Colonic mucosa (tissue), 4 donors: ENCODE measurements around the gene ZNF780B. TPM values are rescaled to one million over a fixed set of nuclear protein-coding genes. Genes with fewer than 3 reads are reported as not detected.

Experiments
- DNase-seq: peaks from one replicate; pipeline ENCODE4 v3.0.0-alpha.2; 2020
- H3K27ac ChIP-seq: fragments of 200-600 bp; one replicate; pipeline ENCODE4 v1.8.0; 2021
- H3K27me3 ChIP-seq: fragments of 200-600 bp; one replicate; pipeline ENCODE4 v1.8.0; 2021
- H3K36me3 ChIP-seq: fragments of 200-600 bp; one replicate; pipeline ENCODE4 v1.8.0; 2021
- H3K4me1 ChIP-seq: fragments of 200-600 bp; one replicate; pipeline ENCODE4 v1.8.0; 2021; ENCODE audit warnings: mild to moderate bottlenecking
- H3K4me3 ChIP-seq: fragments of 200-600 bp; one replicate; pipeline ENCODE4 v1.8.0; 2021
- H3K9ac ChIP-seq, 2 donors: one replicate each; pipeline ENCODE4 v1.7.0; 2013; ENCODE audit warnings: control low read depth in 2 of 2, low read depth in 2 of 2, low read length in 2 of 2
- H3K9me3 ChIP-seq: fragments of 200-600 bp; one replicate; pipeline ENCODE4 v1.8.0; 2021
- CTCF ChIP-seq: fragments of 200-600 bp; IDR thresholded peaks from one replicate; pipeline ENCODE4 v1.8.0; 2022; ENCODE audit warnings: antibody characterized with exemption, mild to moderate bottlenecking
- intact Hi-C: fragments of 100-400 bp; cut with DNase I; formaldehyde crosslinking; loops from one replicate; pipeline ENCODE4 v1.14.1; 2022
- total RNA-seq, 2 donors: library from RNA; stranded (reverse); fragmentation: NEBNext Ultra II Directional in 1 of 2; extraction: Animal tissue kit (Norgen Biotek cat#: 25700) in 1 of 2; gene quantifications; one replicate each; pipeline ENCODE4 v1.2.1, GENCODE V29; 2021
- donor health status: healthy.
- donor health status: DM: no; HTN: no; CAD: no.
- donor health status: DM: no; HTN: no; CAD: no.

ZNF780B gene
- total RNA-seq, 2 donors from 2014 or later, result 14.3 to 21.7 TPM

- intact Hi-C loops, result no loop called here
- no peaks in the 10 kb centered on the region for H3K36me3 ChIP-seq
- no peak overlapping the region for H3K27ac ChIP-seq
- no peak overlapping the region for H3K4me3 ChIP-seq
- no peak for TF ChIP-seq CTCF
- no peaks in the 10 kb centered on the region for H3K4me1 ChIP-seq
- peaks cover 11% of the 10 kb centered on the region for H3K9me3 ChIP-seq
- H3K9ac ChIP-seq, result no peak overlapping the region
- no peaks in the 10 kb centered on the region for H3K27me3 ChIP-seq
- DNase-seq, result no peak
Observed at GRCh38 chr19:40013991-40014390, 42.0 kb downstream of the ZNF780B start.

GRCh38 chr19:40009674-40010073, 46.4 kb downstream of the ZNF780B start:
- TF ChIP-seq CTCF, result no peak
- no peaks in the 10 kb centered on the region for H3K36me3 ChIP-seq
- no peak overlapping the region for H3K9ac ChIP-seq
- no peaks in the 10 kb centered on the region for H3K27me3 ChIP-seq
- no peaks in the 10 kb centered on the region for H3K4me1 ChIP-seq
- no peak overlapping the region for H3K27ac ChIP-seq
- no peak for DNase-seq
- H3K9me3 ChIP-seq, result peaks cover 1% of the 10 kb centered on the region
- no peak overlapping the region for H3K4me3 ChIP-seq
- intact Hi-C loops, result no loop called here

GRCh38 chr19:40006273-40006691, 49.7 kb downstream of the ZNF780B start:
- no peak for TF ChIP-seq CTCF
- no peak overlapping the region for H3K4me3 ChIP-seq
- H3K36me3 ChIP-seq, result no peaks in the 10 kb centered on the region
- H3K27ac ChIP-seq, result no peak overlapping the region
- no peak for DNase-seq
- no peaks in the 10 kb centered on the region for H3K4me1 ChIP-seq
- no peaks in the 10 kb centered on the region for H3K27me3 ChIP-seq
- H3K9me3 ChIP-seq, result no peaks in the 10 kb centered on the region
- intact Hi-C loops, result no loop called here
- no peak overlapping the region for H3K9ac ChIP-seq

GRCh38 chr19:40005691-40006272, 50.2 kb downstream of the ZNF780B start:
- no peak overlapping the region for H3K27ac ChIP-seq
- no peak overlapping the region for H3K9ac ChIP-seq
- H3K4me3 ChIP-seq, result no peak overlapping the region
- H3K9me3 ChIP-seq, result no peaks in the 10 kb centered on the region
- no peak for TF ChIP-seq CTCF
- DNase-seq, result no peak
- H3K36me3 ChIP-seq, result no peaks in the 10 kb centered on the region
- H3K27me3 ChIP-seq, result no peaks in the 10 kb centered on the region
- H3K4me1 ChIP-seq, result no peaks in the 10 kb centered on the region
- intact Hi-C loops, result no loop called here

- DNase-seq, result no peak
- TF ChIP-seq CTCF, result no peak
- Histone ChIP-seq H3K27me3 (no peaks in the 10 kb centered on the region), H3K4me1 (no peaks in the 10 kb centered on the region), H3K4me3 (no peak overlapping the region), H3K9me3 (no peaks in the 10 kb centered on the region), H3K36me3 (no peaks in the 10 kb centered on the region), H3K9ac (no peak overlapping the region), H3K27ac (no peak overlapping the region)
- intact Hi-C loops, result no loop called here
Observed at GRCh38 chr19:39998501-39998900, 57.5 kb downstream of the ZNF780B start.
